ENCODE measurements around the gene RNF114.

- TF ChIP-seq CTCF (conservative IDR thresholded peaks at IDR 0.05; ENCODE audit: low read length) (no peak), EZH2phosphoT487 (IDR thresholded peaks at IDR 0.05; ENCODE audit: borderline replicate concordance) (no peak)
These were observed 42.1 kb upstream of the RNF114 start for GRCh38 chr20:49894073-49894470.
